IMR-90 (cell line): ENCODE data around the gene HSBP1L1.

ENCODE experiments used
- BHLHE40 ChIP-seq: fragments of 150-350 bp; IDR thresholded peaks from 2 replicates; pipeline ENCODE4 v1.6.1; 2016; ENCODE audit warnings: mild to moderate bottlenecking, low read depth, low read length
- CEBPB ChIP-seq: IDR thresholded peaks from 2 replicates; pipeline ENCODE4 v1.6.1; 2012; ENCODE audit warnings: low read depth, low read length, improper control_type of control experiment
- CTCF ChIP-seq: conservative IDR thresholded peaks from 2 replicates; pipeline ENCODE4 v1.5.1; 2012; ENCODE audit warnings: mild to moderate bottlenecking, low read depth, low read length, improper control_type of control experiment
- FOS ChIP-seq: fragments of 150-350 bp; IDR thresholded peaks from 2 replicates; pipeline ENCODE4 v1.6.1; 2016; ENCODE audit warnings: low read depth, low read length
- MAFK ChIP-seq: IDR thresholded peaks from 2 replicates; pipeline ENCODE4 v1.6.1; 2012; ENCODE audit warnings: low read depth, low read length, improper control_type of control experiment
- NFE2L2 ChIP-seq: fragments of 150-350 bp; IDR thresholded peaks from 2 replicates; pipeline ENCODE4 v1.6.1; 2016; ENCODE audit warnings: low read depth, mild to moderate bottlenecking, low read length
- POLR2A ChIP-seq: IDR thresholded peaks from 2 replicates; pipeline ENCODE4 v1.6.1; 2012; ENCODE audit warnings: mild to moderate bottlenecking, low read depth, low read length
- RAD21 ChIP-seq: IDR thresholded peaks from 2 replicates; pipeline ENCODE4 v1.6.1; 2012; ENCODE audit warnings: low read length, improper control_type of control experiment
- SMC3 ChIP-seq: fragments of 150-350 bp; IDR thresholded peaks from 2 replicates; pipeline ENCODE4 v1.6.1; 2016; ENCODE audit warnings: low read depth, mild to moderate bottlenecking, antibody characterized with exemption, low read length, moderate library complexity
- USF2 ChIP-seq: fragments of 150-350 bp; IDR thresholded peaks from 2 replicates; pipeline ENCODE4 v1.6.1; 2017; ENCODE audit warnings: mild to moderate bottlenecking, antibody characterized with exemption, low read length, low read depth

DNA sequence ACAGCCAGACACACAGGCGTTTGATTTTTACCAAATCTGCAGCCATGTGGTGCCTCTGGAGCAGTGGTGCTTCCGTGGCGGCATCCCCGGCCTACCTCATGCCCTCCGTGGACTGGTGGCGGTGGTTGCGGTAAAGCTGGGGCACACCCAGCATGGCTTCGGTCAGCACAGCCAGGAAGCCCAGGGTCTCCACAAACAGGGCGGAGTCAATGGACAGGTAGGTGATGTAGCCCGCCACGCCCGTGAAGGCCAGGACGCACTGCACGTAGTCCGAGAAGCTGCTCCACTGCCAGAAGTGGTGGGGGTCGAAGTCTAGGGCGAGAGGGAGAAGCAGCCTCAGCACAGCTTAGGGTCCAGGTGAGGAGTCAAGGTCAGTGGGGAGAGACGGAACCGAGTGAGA lies 45.4 kb upstream of the HSBP1L1 start:
- no peak for TF ChIP-seq POLR2A
- no peak for TF ChIP-seq CEBPB
- no peak for TF ChIP-seq RAD21
- TF ChIP-seq BHLHE40 = no peak
- no peak for TF ChIP-seq CTCF
- no peak for TF ChIP-seq SMC3
- TF ChIP-seq FOS = no peak
- no peak for TF ChIP-seq MAFK
- no peak for TF ChIP-seq NFE2L2
- no peak for TF ChIP-seq USF2
